ENCODE data around the gene UBE2E2.

The UBE2E2 gene

DNA sequence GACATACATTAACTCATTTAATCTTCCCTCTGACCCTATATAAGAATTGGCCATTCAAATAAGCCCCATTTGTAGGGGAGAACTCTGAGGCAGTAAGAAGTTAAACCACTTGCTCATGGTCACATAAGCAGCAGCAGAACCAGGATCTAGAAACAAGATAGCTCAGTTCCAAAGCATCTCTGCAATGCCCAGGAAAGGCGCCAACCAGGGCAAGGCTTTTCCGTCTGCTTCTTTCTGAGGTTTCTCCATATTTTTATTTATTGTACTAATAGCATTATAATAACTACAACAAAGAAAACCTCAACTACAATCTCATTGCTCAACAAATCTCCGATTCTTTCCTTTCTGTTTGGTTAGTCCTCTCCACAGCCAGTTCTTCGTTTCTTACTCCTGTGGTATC lies 4.3 kb upstream of the UBE2E2 start:
- DNase-seq = no peak

DNA sequence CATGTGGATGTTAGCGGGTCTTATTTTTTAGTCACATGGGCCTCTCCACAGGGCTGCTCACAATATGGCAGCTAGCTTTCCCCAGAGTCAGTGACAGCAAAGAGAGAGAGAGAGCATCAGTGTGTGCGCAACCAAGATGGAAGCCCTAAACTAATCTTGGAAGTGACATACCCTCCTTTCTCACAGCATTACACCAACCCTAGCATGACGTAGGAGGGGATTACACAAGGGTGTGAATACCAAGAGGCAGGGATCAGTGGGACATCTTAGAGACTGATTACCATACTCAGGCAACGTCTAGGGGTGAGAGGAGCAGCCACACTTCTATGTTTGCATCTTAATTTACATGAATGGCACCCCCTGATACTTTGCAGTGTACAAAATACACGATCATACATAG lies 3.5 kb upstream of the UBE2E2 start:
- no peak for DNase-seq

DNA sequence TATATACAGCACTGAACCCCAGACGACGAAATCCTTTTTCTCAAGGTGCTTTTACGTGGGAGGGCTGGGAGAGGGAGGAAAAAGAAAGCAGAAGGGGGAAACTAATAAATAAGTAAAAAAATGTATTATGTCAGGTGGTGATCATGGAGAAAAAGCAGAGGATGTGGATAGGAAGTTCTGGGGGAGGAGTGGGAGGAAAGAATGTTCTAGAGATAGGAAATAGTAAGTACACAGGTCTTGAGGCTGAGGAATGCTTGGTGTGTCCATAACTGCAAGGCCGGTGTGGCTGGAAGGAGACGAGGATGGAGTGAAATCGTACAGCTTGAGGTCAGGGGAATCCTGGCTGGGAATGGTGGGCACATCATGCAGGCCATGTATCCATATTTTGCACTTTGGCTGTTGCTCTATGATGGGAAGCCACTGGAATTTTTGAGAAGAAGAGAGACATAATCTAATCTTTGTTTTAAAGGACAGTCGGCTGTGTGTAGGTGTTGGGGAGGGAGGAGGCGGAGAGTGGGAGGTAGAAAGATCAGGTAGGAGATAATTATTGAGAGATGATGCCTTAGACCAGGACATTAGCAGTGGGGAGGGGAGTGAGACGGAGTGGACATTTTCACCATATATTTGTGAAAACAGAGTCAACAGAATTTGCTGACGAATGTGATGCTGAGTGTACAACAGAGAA lies 1.8 kb upstream of the UBE2E2 start:
- DNase-seq = no peak

DNA sequence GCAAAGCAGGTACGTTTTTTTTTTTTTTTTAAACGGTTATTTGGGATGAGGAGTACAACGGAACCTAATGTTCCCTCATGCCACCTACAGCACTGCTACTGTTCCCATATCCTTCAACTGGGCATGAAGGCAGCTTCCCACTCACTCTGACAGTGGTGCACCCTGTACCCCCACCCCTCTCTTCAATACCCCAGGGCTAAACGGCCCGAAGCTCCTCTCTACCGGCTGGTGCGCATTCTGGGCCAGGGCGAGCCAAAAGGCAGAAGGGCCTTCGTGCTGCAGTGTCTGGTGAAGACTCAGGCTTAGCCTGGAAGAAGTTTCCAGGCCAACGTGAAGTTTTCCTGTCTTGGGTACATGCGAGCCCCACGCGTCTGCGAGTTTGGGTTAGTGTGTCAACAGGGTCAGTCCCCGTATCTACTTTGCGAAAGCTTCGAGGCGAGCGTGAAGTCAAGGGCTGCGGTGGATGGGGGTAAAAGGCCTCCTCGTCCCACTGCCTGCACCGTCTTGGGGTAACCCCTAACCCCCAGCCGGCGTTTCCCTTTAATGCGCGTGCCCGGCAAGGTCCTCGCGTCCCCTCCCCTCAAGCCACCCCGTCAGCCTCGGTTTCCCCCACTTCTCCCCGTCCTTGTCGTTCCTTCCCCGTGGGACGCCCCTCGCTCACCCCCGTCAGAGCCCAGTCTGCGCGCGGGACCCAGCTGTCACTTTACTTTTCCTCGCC lies 765 bp upstream of the UBE2E2 start:
- no peak for DNase-seq

DNA sequence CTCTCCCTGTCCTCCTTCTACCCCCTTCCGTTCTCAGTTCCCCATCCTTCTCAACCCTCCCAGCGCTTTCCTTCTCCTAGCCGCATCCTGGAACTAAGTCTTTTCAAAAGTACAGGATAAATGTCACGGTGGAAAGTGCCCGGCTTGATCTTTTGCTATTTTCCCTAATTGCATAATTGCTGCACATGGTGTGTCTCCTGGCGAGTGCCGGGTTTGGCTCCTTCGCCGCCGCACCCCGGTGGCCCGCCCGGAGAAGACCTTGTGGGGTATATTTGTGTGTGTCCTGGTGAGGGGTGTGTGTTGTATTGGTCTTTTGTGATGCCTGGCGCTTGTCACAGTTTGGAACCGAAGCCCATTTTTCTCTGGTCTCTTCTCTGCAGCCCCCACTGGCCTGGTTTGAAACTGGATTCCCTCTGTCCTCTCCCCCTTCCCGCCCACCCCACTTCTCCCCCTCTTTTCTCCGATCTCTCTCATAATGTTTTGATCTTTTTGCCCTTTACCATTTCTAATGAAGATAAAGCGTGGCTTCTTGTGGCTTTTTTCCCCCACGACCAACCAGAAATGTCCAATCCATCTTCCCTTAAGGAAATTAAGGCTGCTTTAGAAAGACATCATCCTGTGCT lies 692 bp downstream of the UBE2E2 start:
- DNase-seq = peak; percentile 56

DNA sequence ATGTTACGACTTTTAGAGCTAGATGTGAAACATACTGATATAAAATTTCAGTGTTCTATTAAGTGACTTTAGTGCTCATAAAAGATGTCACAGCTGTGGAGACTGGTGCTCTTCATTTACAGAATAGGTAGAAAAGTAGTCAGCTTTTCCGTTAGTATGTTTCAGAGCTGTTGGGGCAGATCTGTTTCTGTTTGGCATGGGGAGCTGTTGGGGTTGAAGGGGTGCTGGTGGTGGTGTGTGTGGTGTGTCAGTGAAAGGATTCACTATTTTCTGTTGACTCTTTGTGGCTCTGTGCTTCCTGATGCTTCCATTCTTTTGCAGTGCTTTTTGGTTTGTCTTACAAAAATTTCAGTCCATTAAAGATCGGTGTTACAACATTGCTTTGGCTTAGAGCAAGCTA lies 3.2 kb downstream of the UBE2E2 start:
- no peak for DNase-seq

DNA sequence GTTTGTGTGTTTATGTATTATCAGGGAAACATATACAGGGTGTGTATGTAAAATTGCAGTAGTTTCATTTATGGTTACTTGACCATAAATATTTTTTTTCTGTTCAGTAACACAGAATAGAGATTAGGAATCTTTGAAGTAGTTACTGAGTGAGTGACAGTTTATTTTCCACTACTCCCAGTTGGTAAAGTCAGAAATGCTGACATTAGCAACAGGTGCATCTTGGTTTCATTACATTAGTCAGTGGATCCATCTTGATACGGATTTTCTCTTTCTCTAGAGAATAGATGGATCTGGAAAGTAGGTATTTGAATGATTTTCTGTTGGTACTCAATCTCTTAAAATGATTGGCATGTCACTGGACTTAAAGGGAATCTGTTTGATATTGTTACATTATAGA lies 6.0 kb downstream of the UBE2E2 start:
- no peak for DNase-seq

DNA sequence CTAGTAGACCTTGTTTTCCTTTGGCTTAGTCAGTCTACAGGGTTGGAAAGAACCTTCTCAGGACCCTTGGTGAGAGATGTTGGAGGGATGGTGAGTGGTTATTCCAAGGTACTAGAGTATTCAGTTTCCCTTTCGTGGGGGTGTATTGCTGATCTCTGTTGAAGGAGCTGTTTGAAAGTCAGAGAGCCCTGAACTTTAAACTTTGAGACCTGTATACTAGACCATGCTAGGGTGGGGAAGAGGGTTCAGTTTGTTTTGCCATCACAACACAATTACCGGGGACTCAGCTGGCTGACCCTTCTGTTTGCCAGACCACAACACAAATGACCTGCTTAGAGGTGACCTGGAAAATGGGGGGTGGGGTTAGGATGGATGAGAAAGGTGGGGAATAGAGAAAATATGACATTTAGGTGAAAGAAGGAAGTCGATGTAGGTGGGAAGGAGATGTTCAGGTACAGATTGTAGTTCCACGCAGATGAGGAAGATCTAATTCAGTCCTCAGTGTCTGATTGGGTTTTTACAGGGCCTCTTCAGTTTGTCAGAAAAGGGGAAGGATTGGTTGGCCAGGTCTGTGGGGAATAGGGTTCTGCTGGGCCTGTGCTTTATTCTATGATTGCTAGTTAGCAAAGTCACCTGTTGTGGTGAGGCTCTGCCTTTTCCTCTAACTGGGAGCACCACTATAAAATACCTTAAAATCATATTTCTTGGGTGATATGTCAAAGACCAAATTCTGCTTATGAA lies 6.8 kb downstream of the UBE2E2 start:
- DNase-seq = no peak

DNA sequence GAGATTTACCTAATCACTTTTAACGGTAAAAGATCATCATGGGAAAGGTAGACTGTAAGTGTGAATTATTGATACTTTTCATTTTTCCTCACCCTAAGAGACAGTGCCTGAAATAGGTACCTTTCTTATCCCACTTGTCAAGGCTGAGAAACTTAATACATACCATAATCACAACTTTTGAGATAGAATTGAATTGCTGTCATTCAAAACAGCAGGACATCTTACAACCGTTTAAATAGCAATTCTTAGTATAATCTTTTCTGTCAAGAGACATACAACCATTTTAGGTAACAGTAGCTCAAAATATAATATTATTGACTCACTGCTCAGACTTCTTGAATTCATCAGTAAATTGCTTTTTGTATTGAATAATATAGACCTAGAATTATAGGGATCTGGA lies 10.7 kb downstream of the UBE2E2 start:
- DNase-seq = no peak

DNA sequence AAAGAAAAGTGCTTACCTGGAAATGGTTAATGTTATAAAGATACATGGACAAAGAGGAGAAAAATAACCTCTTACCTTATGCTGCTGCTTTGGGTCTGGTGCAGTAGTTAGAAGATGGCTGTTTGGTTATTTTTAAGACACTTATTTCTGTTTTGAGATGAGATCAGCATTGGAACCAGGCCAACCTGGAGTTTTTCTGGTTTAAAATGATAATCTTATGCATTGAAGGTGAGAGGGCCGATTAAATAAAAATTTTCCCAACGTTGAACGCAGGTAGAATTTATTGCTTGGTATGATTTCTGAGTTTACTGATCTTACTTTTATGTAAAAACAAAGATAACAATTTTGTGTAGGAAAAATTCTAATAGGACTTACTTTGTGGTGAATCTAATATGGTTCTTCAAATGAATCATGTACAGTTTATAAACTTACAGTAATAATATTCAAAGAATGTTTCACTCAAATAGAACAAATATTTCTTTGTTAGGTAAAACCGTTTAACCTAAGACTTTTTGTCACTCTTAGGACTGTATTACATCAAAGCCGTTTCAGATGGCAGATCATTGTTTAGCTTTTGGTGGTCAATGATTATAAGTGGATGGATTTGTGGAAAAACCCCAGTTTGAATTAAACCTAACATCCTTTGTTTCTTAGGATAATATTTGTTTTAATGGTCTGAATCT lies 14.9 kb downstream of the UBE2E2 start:
- no peak for DNase-seq

DNA sequence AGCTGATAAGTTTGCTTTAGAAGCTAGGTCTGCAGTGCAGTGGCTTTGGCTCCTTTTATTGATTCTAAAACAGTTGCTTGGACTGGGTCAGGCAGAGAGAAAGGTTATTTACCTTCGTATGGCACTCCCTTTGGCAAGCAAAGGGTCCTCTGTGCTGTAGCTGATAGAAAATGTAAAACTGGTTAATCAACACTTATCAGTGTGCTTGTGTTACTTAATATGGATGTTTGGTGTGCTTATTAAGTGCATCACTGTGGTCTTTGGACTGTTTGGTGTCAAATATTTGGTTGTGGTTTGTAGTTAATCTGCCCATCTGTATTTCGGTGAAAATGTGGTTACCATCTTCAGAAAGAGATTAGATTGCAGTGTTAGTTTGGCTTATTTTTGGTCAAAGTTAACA lies 16.0 kb downstream of the UBE2E2 start:
- DNase-seq = no peak

DNA sequence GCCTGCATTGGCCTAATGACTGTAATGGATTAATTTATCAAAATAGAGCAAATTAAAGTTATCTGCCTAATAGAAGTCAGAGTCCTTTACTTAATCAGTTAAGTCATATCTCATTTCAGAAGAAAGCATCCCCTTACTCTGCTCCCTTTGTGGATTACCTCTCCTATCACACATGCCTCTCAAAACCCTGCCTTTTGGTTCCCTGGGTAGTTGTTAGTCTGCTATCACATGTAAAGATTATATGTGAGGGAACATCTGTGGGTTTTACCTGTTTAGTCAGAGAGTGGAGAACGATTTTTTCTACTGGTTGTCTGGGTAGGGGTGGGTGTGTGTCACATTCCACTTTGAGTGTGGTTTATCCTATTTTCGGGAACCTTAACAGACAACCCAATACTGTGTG lies 16.4 kb downstream of the UBE2E2 start:
- DNase-seq = no peak

DNA sequence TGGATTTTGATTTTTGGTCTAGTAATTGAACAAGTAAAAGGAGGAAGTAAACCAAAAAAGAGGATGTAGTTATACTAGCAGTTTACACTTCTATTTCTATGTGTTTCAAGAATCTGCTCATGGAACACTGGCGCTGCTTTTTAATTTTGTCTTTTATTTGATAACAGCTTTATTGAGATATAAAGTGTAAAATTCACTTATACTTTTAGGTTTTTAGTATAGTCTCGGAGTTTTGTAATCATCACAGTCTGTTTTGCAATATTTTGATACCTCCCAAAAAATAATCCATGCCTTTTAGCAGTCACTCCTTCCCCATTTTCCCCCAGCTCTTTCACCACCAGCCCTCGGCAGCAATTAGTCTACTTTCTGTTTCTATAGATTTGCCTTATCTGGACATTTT lies 18.0 kb downstream of the UBE2E2 start:
- no peak for DNase-seq

DNA sequence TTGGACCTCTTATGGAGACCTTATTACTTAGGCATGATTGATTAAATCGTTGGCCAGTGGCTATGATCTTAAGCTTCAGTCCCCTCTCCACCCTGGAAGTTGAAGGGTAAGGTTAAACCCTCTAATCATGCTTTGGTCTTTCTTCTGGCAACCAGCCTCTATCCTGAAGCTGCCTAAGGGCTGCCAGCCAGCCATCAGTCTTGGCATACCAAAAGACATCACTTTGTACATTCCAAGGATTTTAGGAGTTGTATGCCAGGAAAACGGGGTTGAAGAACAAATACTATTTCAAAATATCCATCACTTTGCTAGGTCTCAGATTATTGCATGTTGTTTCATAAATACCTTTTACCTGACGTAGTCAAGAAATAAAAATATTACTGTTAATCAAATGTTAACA lies 28.9 kb downstream of the UBE2E2 start:
- DNase-seq = no peak

DNA sequence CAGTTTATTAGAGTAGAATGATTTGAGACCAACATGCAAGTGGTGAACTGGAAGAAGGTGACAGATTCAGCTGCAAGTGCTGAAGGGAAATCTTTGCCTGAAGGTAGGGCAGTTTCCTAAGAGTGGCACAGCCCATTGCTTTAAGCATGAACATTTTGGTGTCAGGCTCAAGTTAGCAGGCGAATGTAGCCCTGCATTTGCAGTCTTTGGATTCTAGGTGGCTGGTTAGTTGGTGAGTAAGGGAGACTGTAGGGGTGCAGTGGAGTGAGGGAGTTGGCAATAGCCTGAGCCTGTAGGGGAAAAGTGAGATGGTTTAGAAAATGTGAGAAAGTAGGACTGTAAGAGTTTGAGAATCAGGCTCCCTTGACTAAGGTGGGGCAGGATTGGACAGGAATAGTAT lies 29.7 kb downstream of the UBE2E2 start:
- DNase-seq = no peak

DNA sequence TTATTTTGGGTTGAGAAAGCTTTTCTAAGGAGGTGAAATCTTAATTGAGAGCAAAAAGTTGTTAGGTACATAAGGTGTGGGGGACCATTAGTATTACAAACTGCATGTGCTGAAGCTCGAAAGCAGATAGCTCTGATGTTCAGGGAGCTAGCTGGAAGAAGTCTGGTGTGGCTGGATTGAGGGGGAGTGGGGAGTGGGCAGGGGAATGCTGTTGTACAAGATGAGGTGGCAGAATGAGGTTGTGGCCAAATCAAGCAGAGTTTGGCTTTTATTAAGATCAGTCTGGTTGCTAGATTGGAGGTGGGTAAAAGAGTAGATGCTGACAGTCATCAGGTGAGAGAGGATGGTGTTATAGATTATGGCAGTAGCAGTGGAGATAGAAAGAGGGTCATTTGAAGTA lies 32.1 kb downstream of the UBE2E2 start:
- DNase-seq = no peak

DNA sequence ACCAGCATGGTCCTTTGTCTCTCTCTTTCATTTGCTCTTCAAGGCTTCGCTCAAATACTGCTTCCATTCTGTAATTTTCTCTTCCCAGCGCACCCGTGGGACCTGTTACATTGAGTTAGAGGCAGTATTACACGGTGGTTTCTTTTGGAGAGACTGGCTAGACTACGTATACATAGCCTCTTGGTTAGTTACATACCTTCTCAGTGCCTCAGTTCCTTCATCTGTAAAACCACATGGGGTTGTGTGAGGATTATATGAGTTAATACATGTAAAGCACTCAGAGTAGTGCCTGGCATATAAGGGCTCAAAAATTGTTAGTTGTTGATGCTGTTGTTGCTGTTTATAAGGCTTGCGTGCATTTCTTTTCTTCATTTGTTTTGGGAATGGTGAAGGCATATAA lies 33.8 kb downstream of the UBE2E2 start:
- DNase-seq = no peak

DNA sequence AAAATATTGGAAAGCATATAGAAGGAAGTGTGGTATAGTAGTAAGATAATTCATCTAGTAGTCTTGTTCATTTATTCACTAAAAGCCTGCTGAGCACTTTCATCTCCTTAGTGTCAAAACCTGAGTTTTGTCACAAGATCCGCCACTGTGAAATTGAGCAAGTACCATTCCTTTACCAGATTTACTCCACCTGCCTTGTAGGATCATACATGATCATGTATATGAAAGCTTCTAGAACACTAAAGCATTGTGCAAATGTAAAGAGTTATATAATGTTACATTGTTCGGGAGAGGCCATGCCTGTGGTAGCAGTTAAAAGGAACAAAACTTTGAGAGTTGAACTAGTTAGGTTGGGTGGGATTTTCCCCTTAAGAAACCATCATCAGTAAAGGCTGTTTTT lies 35.0 kb downstream of the UBE2E2 start:
- no peak for DNase-seq

DNA sequence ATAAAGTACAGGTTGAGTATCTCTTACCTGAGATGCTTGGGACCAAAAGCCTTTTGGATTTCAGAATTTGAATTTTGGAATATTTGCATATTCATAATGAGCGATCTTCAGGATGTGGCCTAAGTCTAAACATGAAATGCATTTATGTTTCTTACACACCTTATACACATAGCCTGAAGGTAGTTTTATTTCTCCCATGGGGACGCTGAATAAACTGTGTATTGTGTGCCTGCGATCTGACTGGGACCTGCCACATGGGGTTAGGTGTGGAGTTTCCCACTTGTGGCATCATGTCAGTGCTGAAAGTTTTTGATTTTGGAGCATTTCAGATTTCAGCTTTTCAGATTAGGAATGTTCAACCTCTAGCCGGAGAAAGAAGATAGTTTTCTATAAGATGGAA lies 35.5 kb downstream of the UBE2E2 start:
- no peak for DNase-seq

DNA sequence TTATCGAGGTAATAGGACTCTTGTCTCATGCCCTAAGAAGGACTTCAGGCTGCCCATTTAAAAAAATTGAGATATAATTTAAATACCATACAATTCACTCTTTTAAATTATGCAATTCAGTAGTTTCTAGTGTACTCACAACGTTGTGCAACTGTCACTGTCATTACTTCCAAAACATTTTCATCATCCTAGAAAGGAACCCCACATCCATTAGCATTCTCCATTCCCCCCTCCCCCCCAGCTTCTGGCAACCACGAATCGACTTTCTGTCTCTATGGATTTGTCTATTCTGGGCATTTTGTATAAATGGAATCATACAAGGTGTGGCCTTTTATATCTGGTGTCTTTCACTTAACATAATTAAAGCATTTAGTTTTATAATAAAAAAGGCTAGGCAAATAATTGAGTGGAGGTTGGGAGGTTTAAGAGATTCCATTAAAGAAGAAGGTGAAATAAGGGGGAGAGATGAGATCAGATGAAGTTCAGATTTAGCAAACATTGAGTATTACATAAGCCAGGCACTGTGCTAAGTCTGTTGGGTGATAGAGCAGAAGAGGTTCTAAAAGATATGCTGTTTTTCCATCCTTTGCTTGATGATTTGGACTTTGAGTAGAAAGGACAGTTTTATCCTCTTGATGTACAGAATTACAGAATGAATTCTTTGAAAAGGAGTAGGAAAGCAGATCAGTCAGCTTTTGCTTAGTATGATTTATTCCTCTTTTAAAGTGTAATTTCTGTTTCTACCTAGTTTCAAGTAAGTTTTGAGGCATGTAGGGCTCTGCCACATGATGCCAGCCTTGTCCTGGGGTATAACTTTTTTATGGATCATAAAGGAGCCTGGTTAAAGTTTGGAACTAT lies 36.3 kb downstream of the UBE2E2 start:
- no peak for DNase-seq

DNA sequence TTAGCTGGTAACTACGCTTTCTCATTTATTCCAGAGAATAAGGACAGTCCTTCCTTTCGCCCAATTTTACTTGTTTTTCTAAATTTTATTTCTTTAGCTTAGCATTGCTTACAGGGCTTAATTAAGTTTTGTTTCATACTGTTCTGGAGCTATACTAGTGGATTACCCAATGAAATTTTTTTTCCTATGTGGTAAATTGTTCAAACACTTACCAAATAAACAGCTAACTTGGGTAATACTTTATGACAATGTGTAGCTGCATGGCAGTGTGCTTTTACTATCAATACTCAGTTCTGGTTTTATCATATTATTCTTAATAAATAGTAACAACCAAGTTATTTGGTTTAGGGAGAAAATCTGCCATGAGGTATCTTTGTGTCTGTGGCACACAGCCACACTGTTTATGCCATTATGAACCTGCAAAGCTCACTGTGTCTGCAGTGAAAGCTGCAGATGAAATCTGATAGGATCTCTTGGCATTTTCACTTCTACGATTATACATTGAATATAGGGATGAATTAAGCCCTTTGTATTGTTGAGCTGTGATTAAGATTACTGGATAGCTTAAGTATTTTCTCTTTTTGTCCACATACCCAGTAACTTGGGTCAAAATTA lies 37.2 kb downstream of the UBE2E2 start:
- no peak for DNase-seq

DNA sequence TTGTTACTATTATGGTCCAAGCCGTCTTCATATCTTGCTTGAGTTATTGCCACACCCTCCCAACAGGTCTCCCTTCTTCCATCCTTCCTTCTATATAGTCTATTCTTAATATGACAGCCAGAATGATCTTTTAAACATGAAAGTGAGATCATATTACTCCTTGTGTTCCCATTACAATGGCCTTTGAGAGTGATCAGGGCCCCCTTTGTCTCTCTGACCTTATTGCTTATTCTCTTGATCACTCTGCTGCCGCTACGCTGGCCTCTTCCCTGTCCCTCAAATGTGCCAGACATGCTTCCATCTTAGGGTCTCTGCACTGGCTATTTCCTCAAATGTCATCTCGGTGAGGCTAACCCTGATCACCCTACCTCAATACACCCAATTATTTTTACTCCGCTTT lies 38.1 kb downstream of the UBE2E2 start:
- no peak for DNase-seq

Measured in left hindlimb (tissue), 1 donor.